Neural progenitor cell (in vitro differentiated cells): ENCODE results near the gene LDB2.

Experiments
- EZH2 ChIP-seq: fragments of 200-600 bp; sonication (generic); IDR thresholded peaks from 2 replicates; pipeline ENCODE4 v1.6.1; 2017; ENCODE audit warnings: antibody characterized with exemption, mild to moderate bottlenecking, moderate library complexity
- TF ChIP-seq, protein P1 (sequence below): fragments of 200-600 bp; sonication (generic); IDR thresholded peaks from 2 replicates; pipeline ENCODE4 v1.5.1; 2017; ENCODE audit warnings: antibody characterized with exemption, mild to moderate bottlenecking

DNA sequence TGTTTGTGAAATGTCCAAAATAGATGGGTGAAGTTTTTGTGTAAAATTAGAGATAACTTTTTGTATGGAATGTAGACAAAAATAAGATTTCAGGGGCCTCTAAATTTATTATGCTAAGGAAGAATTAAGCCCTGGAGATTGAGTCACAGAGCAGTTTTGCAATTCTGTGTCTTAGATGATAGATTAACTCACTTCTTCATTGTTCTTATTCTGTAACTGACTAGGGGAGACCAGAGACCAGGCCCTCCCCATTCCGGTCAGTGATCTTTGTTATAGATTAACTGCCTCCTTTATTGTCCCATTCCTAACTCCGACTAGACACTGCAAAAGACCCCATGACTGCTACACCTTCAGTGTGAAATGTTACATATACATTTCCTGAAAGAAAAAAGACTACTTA lies 433.8 kb downstream of the LDB2 start:
- TF ChIP-seq, protein P1, sequence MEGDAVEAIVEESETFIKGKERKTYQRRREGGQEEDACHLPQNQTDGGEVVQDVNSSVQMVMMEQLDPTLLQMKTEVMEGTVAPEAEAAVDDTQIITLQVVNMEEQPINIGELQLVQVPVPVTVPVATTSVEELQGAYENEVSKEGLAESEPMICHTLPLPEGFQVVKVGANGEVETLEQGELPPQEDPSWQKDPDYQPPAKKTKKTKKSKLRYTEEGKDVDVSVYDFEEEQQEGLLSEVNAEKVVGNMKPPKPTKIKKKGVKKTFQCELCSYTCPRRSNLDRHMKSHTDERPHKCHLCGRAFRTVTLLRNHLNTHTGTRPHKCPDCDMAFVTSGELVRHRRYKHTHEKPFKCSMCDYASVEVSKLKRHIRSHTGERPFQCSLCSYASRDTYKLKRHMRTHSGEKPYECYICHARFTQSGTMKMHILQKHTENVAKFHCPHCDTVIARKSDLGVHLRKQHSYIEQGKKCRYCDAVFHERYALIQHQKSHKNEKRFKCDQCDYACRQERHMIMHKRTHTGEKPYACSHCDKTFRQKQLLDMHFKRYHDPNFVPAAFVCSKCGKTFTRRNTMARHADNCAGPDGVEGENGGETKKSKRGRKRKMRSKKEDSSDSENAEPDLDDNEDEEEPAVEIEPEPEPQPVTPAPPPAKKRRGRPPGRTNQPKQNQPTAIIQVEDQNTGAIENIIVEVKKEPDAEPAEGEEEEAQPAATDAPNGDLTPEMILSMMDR, result no peak
- TF ChIP-seq EZH2, result no peak
